ENCODE results near the gene SLC38A6.

DNA sequence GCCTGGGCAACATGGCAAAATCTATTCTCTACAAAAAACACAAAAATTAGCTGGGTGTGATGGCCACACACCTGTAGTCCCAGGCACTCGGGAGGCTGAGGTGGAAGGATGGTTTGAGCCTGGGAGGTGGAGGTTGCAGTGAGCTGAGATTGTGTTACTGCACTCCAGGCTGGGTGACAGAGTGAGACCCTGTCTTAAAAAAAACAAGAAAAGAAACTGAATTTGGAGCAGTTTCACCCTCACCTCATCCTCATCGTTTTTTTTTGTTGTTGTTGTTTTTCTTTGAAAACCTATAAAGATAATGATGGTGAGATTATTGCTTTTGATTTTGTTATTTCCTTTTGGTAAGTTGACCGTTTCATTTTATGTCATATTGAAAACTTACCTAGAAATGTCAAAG is 60.7 kb downstream of the SLC38A6 start:
- TF ChIP-seq CEBPB (IDR thresholded peaks at IDR 0.05): no peak
- TF ChIP-seq RAD21 (IDR thresholded peaks at IDR 0.05; ENCODE audit: low read depth): no peak
- TF ChIP-seq EP300 (IDR thresholded peaks at IDR 0.05; ENCODE audit: borderline replicate concordance): no peak
- no peak for TF ChIP-seq TAF1 (IDR thresholded peaks at IDR 0.05; ENCODE audit: low read depth)
- no peak for TF ChIP-seq CREB1 (IDR thresholded peaks at IDR 0.05; ENCODE audit: low read depth)
- TF ChIP-seq NFIC (IDR thresholded peaks at IDR 0.05): no peak
- TF ChIP-seq TCF12 (IDR thresholded peaks at IDR 0.05; ENCODE audit: low read depth): no peak
- no peak for TF ChIP-seq FOXM1 (IDR thresholded peaks at IDR 0.05; ENCODE audit: borderline replicate concordance, low read depth)
- TF ChIP-seq, protein P1, sequence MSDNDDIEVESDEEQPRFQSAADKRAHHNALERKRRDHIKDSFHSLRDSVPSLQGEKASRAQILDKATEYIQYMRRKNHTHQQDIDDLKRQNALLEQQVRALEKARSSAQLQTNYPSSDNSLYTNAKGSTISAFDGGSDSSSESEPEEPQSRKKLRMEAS (IDR thresholded peaks at IDR 0.05): no peak
- TF ChIP-seq YY1 (IDR thresholded peaks at IDR 0.05; ENCODE audit: low read depth): no peak
- TF ChIP-seq EGR1 (IDR thresholded peaks at IDR 0.05): no peak

Data from Ishikawa (cell line).